Stimulated activated CD8-positive, alpha-beta memory T cell treated with anti-CD3 and anti-CD28 coated beads, Interleukin-7, amount 100 ng/mL, for 1 hour (primary cell): Measurements from ENCODE around the gene KBTBD13.

Experiments used
- DNase-seq, 2 donors: peaks; one replicate each; pipeline ENCODE4 v3.0.0-alpha.2; 2020; ENCODE audit warnings: low read depth in 2 of 2

Gene KBTBD13

GRCh38 chr15:65110676-65111292 is 34.2 kb downstream of the KBTBD13 start:
- DNase-seq: no peak

GRCh38 chr15:65115086-65115485 is 38.5 kb downstream of the KBTBD13 start, which contains the start of gene UBAP1L:
UBAP1L (minus strand) TSS chr15:65115200; CDS start chr15:65106215, 8,985 bp downstream.
- DNase-seq: no peak

DNA sequence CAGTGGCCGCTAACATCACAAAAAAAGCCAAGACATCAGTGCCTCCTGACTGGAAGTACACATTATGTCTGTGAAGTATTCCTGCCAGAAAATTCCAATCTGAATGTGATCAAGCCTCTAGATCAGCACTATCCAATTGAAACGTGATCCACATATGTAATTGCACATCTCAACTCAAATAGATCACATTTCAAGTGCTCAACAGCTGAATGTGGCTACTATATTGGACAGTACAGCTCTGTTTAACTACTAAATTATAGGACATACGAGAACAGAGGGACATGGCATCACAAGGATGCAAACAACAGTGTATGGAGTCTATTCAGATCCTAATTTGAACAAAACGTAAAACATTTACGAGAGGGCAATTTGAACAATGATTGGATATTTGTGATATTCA is 39.0 kb downstream of the KBTBD13 start:
- no peak for DNase-seq
